CD4-positive, alpha-beta T cell treated with Interferon gamma for 1 hour (primary cell): ENCODE data around the gene ESPNL.
"Not testable (repeated sequence)": the region's sequence is repeated elsewhere in the genome, so short reads cannot be mapped to it uniquely, and the experiment has no call there.

Experiments used
- DNase-seq: peaks from one replicate; pipeline ENCODE4 v3.0.0-alpha.2; 2020

The ESPNL gene

GRCh38 chr2:238100821-238101771 lies 956 bp downstream of the ESPNL start:
- DNase-seq: no peak

- DNase-seq: no peak
These were observed 2.0 kb downstream of the ESPNL start for GRCh38 chr2:238101891-238102841.

- no peak for DNase-seq
These were observed 2.7 kb downstream of the ESPNL start for GRCh38 chr2:238102865-238103264.

- DNase-seq: no peak
These were observed 3.5 kb downstream of the ESPNL start for GRCh38 chr2:238103465-238104225.

- DNase-seq: no peak
These were observed 4.1 kb downstream of the ESPNL start for GRCh38 chr2:238104226-238104690.

- DNase-seq: no peak
These were observed 4.7 kb downstream of the ESPNL start for GRCh38 chr2:238104691-238105371.

GRCh38 chr2:238105506-238106338 lies 5.6 kb downstream of the ESPNL start:
- DNase-seq: no peak

GRCh38 chr2:238106339-238106697 lies 6.2 kb downstream of the ESPNL start:
- no peak for DNase-seq

- DNase-seq: no peak
These were observed 6.8 kb downstream of the ESPNL start for GRCh38 chr2:238106698-238107524.

GRCh38 chr2:238107525-238108422 lies 7.6 kb downstream of the ESPNL start:
- peak; percentile 69 for DNase-seq

- DNase-seq: peak; percentile 30
These were observed 8.5 kb downstream of the ESPNL start for GRCh38 chr2:238108423-238109183.

- no peak for DNase-seq
These were observed 13.5 kb downstream of the ESPNL start for GRCh38 chr2:238113611-238114010.

GRCh38 chr2:238114331-238114841 lies 14.2 kb downstream of the ESPNL start:
- DNase-seq: no peak

GRCh38 chr2:238114851-238115660 lies 14.9 kb downstream of the ESPNL start:
- no peak for DNase-seq

- not testable (repeated sequence) for DNase-seq
These were observed 15.6 kb downstream of the ESPNL start for GRCh38 chr2:238115709-238116108.

GRCh38 chr2:238116298-238117198 lies 16.4 kb downstream of the ESPNL start:
- no peak for DNase-seq
